Endometrium (tissue), 2 donors: ENCODE results near the gene SORBS2.

Experiments
- FAIRE-seq: peaks from 2 replicates; lab custom pipeline; 2012; peaks lifted over from hg19 to GRCh38; lab: Jason Lieb, UNC
- donor health status: control.
- donor health status: control.

SORBS2 gene

DNA sequence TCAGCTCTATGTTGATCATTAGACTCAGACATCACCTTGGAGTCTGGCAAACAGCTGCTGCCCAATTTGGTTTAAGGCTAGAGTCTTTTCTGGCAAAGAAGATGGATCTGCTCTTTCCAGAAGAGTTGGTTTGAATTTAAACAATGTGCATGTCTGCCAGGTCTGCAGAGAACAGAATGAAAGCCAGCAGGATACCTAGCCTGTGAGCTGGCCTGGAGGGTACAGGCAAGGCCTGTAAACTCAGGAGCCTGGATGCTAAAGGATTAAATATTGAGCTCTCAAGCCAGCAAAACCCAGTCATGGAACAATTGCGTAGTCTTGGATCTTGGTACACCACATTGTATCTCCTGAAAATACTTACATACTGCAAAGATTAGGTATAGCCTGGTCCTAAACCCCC lies 261.1 kb downstream of the SORBS2 start:
- no peak for FAIRE-seq

DNA sequence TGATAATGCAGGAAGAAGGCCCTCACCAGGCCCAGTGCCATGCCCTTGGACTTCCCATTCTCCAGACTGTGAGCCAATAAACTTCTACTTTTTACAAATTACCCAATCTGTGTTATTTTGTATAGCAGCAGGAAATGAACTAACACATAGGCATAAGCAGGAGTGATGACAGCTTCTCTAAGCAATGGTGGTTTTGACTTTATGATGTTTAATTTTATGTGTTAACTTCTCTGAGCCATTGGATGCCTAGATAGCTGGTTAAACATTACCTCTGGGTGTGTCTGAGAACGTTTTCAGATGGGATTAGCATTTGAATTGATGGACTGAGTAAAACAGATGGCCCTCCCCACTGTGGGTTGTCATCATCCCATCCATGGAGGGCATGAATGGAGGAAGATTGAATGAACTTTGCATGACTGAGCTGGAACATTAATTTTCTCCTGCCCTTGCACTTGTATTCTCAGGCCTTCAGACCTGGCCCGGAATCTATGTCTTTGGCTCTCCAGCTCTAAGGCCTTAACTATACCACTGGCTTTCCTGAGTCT lies 262.8 kb downstream of the SORBS2 start:
- FAIRE-seq: no peak

- no peak for FAIRE-seq
Measured at GRCh38 chr4:185548587-185548986, 263.4 kb downstream of the SORBS2 start.

- FAIRE-seq: no peak
Measured at GRCh38 chr4:185546335-185546734, 265.7 kb downstream of the SORBS2 start.

GRCh38 chr4:185542626-185543315 lies 269.2 kb downstream of the SORBS2 start:
- no peak for FAIRE-seq

GRCh38 chr4:185541251-185541727 lies 270.7 kb downstream of the SORBS2 start:
- FAIRE-seq: no peak

DNA sequence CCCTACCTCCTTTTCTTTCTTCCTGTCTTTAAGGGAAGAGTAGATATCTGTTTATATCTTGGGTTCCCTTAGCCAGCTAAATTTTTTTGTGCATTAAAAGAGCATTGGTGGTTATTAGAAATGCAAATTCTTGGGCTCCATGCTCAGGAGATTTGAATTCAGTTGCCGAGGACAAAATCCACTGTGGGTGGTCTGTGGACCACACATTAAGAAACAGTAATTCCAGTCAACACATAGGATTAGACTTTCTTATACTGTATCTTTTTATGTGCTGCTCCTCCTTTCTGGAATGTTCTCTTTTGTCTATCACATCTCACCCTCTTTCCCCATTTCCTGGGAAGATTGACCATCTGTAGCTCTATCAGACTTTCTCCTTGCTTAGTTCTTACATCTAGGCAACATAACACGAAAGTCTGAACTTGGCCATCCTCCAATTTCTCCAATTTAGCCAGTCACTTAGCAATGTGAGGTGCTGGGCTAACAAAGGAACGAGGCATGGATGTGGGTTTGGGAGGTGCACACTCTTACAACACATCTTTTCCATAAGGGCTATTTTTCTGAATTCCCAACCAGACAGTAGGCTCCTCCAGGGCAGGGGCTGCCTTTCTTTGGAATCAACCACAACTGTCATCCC lies 271.4 kb downstream of the SORBS2 start:
- FAIRE-seq: no peak

GRCh38 chr4:185540040-185540439 lies 272.0 kb downstream of the SORBS2 start:
- no peak for FAIRE-seq

DNA sequence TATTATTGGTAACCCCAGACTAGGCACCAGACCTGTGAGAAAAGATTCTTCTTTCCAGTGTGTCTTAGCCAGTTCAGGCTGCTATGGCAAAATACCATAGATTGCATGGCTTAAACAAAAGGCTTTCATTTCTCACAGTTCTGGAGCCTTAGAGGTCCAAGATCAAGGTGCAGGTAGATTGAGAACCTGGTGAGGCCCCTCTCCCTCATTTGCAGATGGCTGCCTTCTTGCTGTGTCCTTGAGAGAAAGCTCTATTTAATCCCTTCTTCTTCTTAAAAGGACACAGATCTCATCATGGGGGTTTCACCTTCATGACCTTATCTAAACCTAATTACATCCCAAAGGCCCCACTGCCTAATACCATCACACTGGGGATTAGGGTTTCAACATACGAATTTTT lies 273.2 kb downstream of the SORBS2 start:
- FAIRE-seq: no peak

DNA sequence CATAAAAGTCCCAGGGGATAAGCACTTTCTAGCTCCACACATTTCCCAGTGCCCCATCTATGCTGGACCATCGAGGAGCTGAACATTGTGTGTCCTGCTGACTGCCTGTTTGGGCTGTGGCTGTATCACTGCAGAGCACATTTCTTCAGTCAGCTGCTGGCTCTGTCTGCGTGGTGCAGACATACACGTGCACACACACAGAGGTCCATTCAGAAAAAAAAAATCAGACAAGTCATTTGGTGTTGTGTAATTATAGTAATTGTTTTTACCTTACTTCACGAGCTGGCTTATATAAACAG lies 275.6 kb downstream of the SORBS2 start:
- no peak for FAIRE-seq

DNA sequence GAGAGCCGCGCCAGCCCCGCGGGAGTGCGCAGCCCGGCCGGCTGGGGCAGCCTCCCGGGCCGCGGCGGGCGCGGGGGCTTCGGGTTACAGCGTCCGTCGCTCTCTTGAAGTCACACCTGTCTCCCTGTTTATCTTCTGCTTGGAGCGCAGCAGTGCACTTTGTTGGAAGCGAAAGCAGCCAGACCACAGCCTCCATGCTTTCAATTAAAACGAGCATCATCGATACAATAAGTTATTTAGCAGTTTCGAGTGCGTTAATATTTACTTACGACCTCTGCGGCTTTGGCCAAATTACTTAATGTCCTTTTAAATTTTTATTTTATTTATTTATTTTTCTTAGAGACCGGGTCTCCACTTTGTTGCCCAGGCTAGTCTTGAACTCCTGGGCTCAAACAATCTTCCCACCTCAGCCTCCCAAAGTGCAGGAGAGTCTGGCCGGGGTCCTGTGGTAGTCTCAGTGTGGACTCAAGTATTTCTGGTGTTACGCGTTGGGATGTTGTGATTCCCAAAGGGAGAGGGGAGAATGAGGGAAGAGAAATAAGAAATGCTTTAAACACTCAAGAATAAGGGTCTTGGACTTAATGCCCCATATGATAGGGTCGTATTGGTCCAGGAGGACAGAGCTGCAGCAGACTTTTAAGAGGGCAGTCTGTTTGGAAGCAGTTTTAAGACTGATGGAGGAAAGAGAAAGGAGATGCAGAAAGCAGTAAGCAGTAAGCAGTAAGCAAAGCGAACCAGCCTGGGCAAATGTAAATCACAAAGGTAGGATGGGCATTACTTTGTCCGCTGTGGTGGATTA lies 276.2 kb downstream of the SORBS2 start:
- FAIRE-seq: no peak
